Activated CD8-positive, alpha-beta memory T cell treated with anti-CD3 and anti-CD28 coated beads for 24 hours (primary cell): Measurements from ENCODE around the gene PTX3.

Experiments used
- DNase-seq: peaks from one replicate; pipeline ENCODE4 v3.0.0-alpha.2; 2020

PTX3 gene

GRCh38 chr3:157479464-157480243 lies 43.0 kb downstream of the PTX3 start:
- no peak for DNase-seq

DNA sequence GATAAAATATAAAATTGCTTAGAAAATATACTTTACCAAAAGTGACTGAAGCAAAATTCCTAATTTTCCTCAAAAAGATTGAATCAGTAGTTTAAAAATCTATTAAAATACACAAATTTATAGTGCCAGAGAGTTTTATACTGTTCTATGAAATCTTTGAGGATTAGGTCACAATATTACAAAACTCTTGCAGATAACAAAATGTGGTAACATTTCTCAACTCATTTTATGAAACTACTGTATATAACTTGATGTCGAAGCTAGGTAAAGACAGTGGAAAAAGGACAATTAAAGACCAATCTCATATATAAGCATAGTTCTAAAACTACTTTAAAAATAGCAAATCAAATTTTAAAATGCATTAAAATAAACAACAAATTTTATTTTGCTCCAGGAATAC lies 50.7 kb downstream of the PTX3 start:
- no peak for DNase-seq

DNA sequence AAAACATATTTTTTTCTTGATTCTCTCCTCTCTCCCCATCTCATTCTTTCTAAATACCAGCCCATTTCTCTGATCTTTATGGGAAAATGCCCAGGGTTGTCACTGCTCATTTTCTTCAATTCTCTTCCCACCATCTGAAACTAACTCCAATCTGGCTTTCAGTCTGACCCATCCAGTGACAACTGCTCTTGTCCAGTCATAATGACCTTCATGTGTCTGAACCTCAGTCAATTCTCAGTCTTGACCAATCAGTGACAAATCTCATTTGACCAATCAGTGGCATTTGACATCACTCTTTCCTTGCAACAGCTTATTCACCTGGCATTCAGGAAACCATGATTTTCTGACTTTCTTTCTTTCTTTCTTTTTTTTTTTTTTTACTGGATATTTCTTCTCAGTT lies 51.5 kb downstream of the PTX3 start:
- no peak for DNase-seq

DNA sequence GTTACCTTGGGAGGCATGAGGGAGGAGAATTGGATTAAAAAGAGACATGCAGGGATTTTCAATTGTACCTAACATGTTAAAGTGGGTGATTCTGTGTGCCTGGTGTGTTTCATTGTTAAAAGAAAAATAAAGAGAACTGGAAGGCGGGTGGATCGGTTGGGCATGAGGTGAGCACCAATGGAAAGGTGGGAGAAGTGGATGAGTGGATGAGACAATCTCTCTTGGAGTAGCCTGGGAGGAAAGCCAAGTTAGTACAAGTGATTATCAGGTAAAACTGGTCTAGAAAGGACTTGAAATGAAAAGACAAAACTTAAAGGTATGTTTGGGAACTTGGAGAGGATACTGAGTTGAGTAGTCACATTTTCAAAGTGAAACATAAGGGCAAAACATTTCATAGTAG lies 54.5 kb downstream of the PTX3 start:
- no peak for DNase-seq
